Measurements from ENCODE around the gene DISC1.
A peak's percentile ranks its signal among the peaks of the same experiment; 100 is the strongest.

DISC1 gene

DNA sequence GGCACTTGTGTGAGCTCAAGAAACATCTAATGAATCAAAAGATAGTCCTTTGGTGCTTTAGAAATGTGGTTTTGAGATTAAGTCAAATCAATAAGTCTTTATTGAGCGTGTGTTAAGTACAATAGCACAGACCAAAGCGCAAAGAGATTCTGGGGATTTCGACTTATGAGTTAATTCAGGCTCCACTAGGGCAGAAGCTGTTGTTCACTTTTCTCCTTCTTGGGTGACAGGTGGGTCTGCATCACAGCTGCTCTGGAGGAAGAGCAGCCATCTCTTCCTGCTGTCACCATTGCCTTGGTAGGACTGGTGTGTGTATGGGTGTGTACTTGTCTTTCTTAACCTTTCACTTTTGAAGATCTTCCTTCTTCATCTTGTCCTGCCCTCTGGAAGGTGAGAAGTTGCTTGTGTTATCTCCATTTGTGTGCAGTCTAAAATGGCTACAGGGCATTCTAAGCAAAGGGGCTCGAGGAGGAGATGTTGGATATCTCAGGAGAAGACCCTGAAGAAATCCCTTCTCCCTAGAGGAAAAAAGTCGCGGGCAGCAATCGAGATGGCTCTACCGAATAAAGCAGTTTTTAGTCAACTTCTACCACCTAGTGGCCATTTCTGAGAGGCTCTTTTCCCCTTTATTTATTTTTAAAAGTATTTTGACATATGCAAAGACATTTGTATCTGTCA, 22.9 kb upstream of the DISC1 start:
- peak; percentile 76 for DNase-seq (ENCODE audit: extremely low spot score)

GRCh38 chr1:231604276-231604621, 22.3 kb upstream of the DISC1 start:
- CTCF ChIA-PET: interaction anchor here (0.6 kb wide), 1 partner anchor 86 kb away, joined by 3 read pairs; no protein-coding TSS in a partner anchor
- no peak for DNase-seq (ENCODE audit: extremely low spot score)
- POLR2A ChIA-PET: interaction anchor here (1.0 kb wide), 1 partner anchor 266 kb away, joined by 3 read pairs; the partner anchor contains the start of genes EXOC8 and SPRTN
- TF ChIP-seq, protein P1, sequence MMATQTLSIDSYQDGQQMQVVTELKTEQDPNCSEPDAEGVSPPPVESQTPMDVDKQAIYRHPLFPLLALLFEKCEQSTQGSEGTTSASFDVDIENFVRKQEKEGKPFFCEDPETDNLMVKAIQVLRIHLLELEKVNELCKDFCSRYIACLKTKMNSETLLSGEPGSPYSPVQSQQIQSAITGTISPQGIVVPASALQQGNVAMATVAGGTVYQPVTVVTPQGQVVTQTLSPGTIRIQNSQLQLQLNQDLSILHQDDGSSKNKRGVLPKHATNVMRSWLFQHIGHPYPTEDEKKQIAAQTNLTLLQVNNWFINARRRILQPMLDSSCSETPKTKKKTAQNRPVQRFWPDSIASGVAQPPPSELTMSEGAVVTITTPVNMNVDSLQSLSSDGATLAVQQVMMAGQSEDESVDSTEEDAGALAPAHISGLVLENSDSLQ (IDR thresholded peaks at IDR 0.05): peak; percentile 95
- TF ChIP-seq HDGF (IDR thresholded peaks at IDR 0.05; ENCODE audit: borderline replicate concordance): no peak

More for the DNA sequence above, 22.9 kb upstream of the DISC1 start:
- CTCF ChIA-PET: interaction anchor here (0.6 to 1.2 kb wide), 7 partner anchors 30 to 516 kb away, joined by 3 to 10 read pairs (median 3); partner anchors contain the start of genes EXOC8 and SPRTN
- TF ChIP-seq BHLHE40 (IDR thresholded peaks at IDR 0.05; ENCODE audit: borderline replicate concordance) (no peak), CTBP1 (IDR thresholded peaks at IDR 0.05; ENCODE audit: borderline replicate concordance) (peak; percentile 75), ZNF384 (IDR thresholded peaks at IDR 0.05) (peak; percentile 98), FOXM1 (IDR thresholded peaks at IDR 0.05; ENCODE audit: borderline replicate concordance) (peak; percentile 92)
- POLR2A ChIA-PET: interaction anchor here (1.0 kb wide), 1 partner anchor 266 kb away, joined by 3 read pairs; the partner anchor contains the start of genes EXOC8 and SPRTN

DNA sequence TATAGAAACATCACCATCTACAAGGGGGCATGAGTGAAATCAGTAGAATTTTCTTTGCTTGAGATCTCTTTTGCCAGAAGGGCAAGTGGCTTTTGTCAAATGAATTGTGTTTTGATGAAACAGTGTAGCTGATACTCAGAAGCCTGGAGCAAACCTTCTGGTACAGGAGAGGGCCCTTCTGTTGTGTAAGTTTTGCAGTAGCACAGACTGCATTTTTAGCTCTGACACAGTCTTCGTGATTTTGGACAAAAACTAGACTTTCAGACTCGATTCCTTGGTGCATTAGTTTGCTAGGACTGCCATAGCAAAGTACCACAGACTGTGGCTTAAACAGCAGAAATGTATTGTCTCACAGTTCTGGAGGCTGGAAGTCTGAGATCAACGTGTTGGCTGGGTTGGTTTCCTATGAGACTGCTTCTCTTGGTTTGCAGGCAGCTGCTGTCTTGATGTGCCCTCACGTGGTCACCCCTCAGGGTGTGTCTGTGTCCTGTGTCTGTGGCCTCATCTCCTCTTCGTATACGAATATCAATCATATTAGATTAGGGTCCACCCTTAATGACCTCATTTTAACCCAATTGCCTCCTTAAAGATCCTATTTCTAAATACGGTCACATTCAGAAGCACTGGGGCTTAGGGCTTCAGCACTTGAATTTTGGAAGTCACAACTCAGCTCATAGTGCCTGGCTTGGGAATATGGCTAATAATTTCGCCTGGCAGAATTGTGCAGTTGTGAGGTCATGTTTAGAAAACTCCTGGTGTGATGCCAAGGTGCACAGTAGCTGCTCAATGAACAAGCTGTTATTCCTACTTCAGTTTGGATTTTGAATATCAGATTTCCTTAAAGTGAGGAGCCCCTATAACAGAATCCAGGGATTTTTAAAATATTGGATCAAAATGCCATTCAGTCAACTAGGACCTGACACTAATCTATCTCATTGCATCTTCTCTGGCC, 21.2 kb upstream of the DISC1 start:
- no peak for DNase-seq (ENCODE audit: extremely low spot score)
- CTCF ChIA-PET: interaction anchor here (0.5 to 0.8 kb wide), 2 partner anchors 9 to 190 kb away, joined by 3 to 6 read pairs; no protein-coding TSS in a partner anchor
- no peak for TF ChIP-seq FOXK2 (IDR thresholded peaks at IDR 0.05)
- no peak for TF ChIP-seq LEF1 (IDR thresholded peaks at IDR 0.05; ENCODE audit: borderline replicate concordance)
- TF ChIP-seq L3MBTL2 (conservative IDR thresholded peaks at IDR 0.05): no peak
- TF ChIP-seq ARNT (IDR thresholded peaks at IDR 0.05): no peak
- no peak for TF ChIP-seq TARDBP (IDR thresholded peaks at IDR 0.05)
- TF ChIP-seq FOXM1 (IDR thresholded peaks at IDR 0.05; ENCODE audit: borderline replicate concordance): no peak
- no peak for TF ChIP-seq ELF4 (IDR thresholded peaks at IDR 0.05)
- TF ChIP-seq HDGF (IDR thresholded peaks at IDR 0.05; ENCODE audit: borderline replicate concordance): no peak
- TF ChIP-seq NFRKB (IDR thresholded peaks at IDR 0.05): no peak
- TF ChIP-seq CTBP1 (IDR thresholded peaks at IDR 0.05; ENCODE audit: borderline replicate concordance): no peak
- no peak for TF ChIP-seq FOXA1 (IDR thresholded peaks at IDR 0.05)
- POLR2A ChIA-PET: no interaction called here

DNA sequence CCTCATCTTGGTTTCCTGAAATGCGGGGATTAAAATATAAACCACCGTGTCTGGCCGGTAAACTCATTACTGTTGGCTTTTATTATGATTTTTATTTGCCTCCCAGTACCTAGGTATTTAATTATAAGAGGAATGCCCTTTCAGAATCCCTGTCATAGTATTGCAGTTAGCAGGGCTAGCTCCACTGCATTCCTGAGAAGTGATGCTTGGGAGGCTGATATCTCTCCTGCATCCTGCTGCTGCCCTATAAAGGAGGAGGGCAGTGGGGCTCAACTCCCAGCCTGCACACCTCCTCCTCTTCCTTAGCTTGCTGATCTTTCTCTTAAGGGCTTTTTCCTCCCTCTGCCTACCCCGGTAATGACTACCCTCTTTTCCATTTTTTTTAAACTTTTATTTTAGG, 19.9 kb upstream of the DISC1 start:
- CTCF ChIA-PET: interaction anchor here (0.6 kb wide), 1 partner anchor 381 kb away, joined by 3 read pairs; no protein-coding TSS in a partner anchor
- no peak for TF ChIP-seq FOXA1 (IDR thresholded peaks at IDR 0.05)
- TF ChIP-seq HDGF (IDR thresholded peaks at IDR 0.05; ENCODE audit: borderline replicate concordance): no peak
- TF ChIP-seq LEF1 (IDR thresholded peaks at IDR 0.05; ENCODE audit: borderline replicate concordance): no peak
- no peak for TF ChIP-seq SP1 (IDR thresholded peaks at IDR 0.05)
- no peak for TF ChIP-seq ELF4 (IDR thresholded peaks at IDR 0.05)
- no peak for TF ChIP-seq ZNF384 (IDR thresholded peaks at IDR 0.05)
- TF ChIP-seq FOXK2 (IDR thresholded peaks at IDR 0.05): no peak
- no peak for TF ChIP-seq L3MBTL2 (conservative IDR thresholded peaks at IDR 0.05)
- TF ChIP-seq TARDBP (IDR thresholded peaks at IDR 0.05): no peak
- TF ChIP-seq ARNT (IDR thresholded peaks at IDR 0.05): no peak
- DNase-seq (ENCODE audit: extremely low spot score): no peak
- POLR2A ChIA-PET: interaction anchor here (1.0 kb wide), 1 partner anchor 269 kb away, joined by 4 read pairs; the partner anchor contains the start of genes EXOC8 and SPRTN

DNA sequence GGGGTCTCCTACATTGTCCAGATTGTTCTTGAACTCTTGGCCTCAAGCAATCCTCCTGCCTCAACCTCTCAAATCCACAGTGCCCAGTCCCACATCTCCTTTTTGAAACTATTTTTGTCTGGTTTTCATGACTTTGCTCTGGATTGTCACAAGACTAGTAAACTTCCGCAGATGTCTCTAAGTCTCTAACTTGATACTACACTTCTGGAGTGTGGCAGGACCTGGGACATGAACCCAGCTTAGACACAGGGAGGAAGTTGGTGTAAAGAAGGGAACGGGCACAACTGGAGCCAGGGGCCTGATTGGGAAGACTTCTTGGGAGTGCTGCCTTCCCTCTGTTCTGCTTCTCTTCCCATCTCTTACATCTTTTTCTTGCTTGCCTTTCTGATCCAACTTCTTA, 16.2 kb upstream of the DISC1 start:
- no peak for DNase-seq (ENCODE audit: extremely low spot score)
- TF ChIP-seq HDGF (IDR thresholded peaks at IDR 0.05; ENCODE audit: borderline replicate concordance): no peak
- no peak for TF ChIP-seq BHLHE40 (IDR thresholded peaks at IDR 0.05; ENCODE audit: borderline replicate concordance)
- no peak for TF ChIP-seq SP1 (IDR thresholded peaks at IDR 0.05)
- TF ChIP-seq ZNF384 (IDR thresholded peaks at IDR 0.05): no peak
- no peak for TF ChIP-seq CTBP1 (IDR thresholded peaks at IDR 0.05; ENCODE audit: borderline replicate concordance)
- no peak for TF ChIP-seq ARNT (IDR thresholded peaks at IDR 0.05)
- ChIA-PET CTCF (no interaction called here), POLR2A (no interaction called here)

DNA sequence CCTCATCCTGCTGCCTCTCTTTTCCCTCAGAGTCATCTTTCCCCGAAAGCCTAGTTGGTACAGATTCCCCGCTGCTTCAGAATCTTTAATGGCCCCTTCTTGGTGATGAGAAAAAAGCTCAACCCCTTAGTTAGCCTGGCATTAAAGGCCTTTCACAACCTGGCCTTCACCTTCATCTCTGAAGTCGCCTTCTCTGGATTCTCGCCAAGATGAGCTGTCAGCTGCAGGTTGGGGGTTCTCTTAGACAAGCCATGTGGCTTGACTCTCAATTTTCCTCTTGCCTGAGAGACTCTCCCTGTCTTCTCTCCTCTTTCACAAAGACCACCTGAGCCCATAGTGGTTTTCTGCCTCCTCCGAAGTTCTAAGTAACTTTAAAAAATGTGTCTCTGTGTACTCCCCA, 15.5 kb upstream of the DISC1 start:
- DNase-seq (ENCODE audit: extremely low spot score): no peak
- POLR2A ChIA-PET: no interaction called here
- CTCF ChIA-PET: no interaction called here
- no peak for TF ChIP-seq ARNT (IDR thresholded peaks at IDR 0.05)
- no peak for TF ChIP-seq TARDBP (IDR thresholded peaks at IDR 0.05)
- no peak for TF ChIP-seq FOXM1 (IDR thresholded peaks at IDR 0.05; ENCODE audit: borderline replicate concordance)
- TF ChIP-seq, protein P1 (IDR thresholded peaks at IDR 0.05): no peak
- TF ChIP-seq CTBP1 (IDR thresholded peaks at IDR 0.05; ENCODE audit: borderline replicate concordance): no peak
- no peak for TF ChIP-seq LEF1 (IDR thresholded peaks at IDR 0.05; ENCODE audit: borderline replicate concordance)
- no peak for TF ChIP-seq BHLHE40 (IDR thresholded peaks at IDR 0.05; ENCODE audit: borderline replicate concordance)
- no peak for TF ChIP-seq L3MBTL2 (conservative IDR thresholded peaks at IDR 0.05)
- TF ChIP-seq HDGF (IDR thresholded peaks at IDR 0.05; ENCODE audit: borderline replicate concordance): no peak
- no peak for TF ChIP-seq FOXK2 (IDR thresholded peaks at IDR 0.05)
- TF ChIP-seq ZNF384 (IDR thresholded peaks at IDR 0.05): no peak
- no peak for TF ChIP-seq SUZ12 (IDR thresholded peaks at IDR 0.05)
- no peak for TF ChIP-seq FOXA1 (IDR thresholded peaks at IDR 0.05)
- no peak for TF ChIP-seq ELF4 (IDR thresholded peaks at IDR 0.05)
- TF ChIP-seq SP1 (IDR thresholded peaks at IDR 0.05): no peak
- no peak for TF ChIP-seq NFRKB (IDR thresholded peaks at IDR 0.05)
